ENCODE measurements around the gene DELE1.
"Not testable (repeated sequence)": the region's sequence is repeated elsewhere in the genome, so short reads cannot be mapped to it uniquely, and the experiment has no call there.

DNA sequence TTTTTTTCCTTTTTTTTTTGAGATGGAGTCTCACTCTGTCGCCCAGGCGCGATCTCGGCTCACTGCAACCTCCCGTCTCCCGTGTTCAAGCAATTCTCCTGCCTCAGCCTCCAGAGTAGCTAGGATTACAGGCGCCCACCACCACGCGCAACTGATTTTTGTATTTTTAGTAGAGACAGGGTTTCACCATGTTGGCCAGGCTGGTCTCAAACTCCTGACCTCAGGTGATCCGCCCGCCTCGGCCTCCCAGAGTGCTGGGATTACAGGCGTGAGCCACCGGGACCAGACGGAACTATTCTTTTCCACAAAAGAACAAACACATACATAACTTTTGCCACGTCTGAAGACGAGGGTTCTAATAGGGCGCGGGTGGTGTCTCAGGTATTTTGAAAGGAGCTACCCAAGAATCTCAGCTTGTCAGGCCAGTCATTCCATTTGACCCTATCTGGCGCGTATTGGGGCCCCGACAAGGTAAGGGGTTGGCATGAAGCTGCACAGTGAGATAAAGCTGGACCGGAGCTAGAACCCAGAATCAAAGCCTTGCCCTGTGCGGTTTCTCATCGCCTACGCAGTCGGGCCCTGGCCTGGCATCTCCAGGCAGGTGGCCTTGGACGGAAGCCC is 734 bp upstream of the DELE1 start:
- not testable (repeated sequence) for TF ChIP-seq ZNF140 (tag by site-specific recombination; IDR thresholded peaks at IDR 0.05); HOXA7 (CRISPR knock-in tag; IDR thresholded peaks at IDR 0.05; ENCODE audit: borderline replicate concordance); ZNF366 (tag by site-specific recombination; conservative IDR thresholded peaks at IDR 0.05); ZNF138 (tag by site-specific recombination; IDR thresholded peaks at IDR 0.05; ENCODE audit: borderline replicate concordance); ZNF629 (tag by site-specific recombination; IDR thresholded peaks at IDR 0.05); ZNF24 (tag by site-specific recombination; IDR thresholded peaks at IDR 0.05); REPIN1 (tag by site-specific recombination; IDR thresholded peaks at IDR 0.05; ENCODE audit: low read depth); ZNF777 (tag by site-specific recombination; IDR thresholded peaks at IDR 0.05; ENCODE audit: borderline replicate concordance)
- TF ChIP-seq, protein P1, sequence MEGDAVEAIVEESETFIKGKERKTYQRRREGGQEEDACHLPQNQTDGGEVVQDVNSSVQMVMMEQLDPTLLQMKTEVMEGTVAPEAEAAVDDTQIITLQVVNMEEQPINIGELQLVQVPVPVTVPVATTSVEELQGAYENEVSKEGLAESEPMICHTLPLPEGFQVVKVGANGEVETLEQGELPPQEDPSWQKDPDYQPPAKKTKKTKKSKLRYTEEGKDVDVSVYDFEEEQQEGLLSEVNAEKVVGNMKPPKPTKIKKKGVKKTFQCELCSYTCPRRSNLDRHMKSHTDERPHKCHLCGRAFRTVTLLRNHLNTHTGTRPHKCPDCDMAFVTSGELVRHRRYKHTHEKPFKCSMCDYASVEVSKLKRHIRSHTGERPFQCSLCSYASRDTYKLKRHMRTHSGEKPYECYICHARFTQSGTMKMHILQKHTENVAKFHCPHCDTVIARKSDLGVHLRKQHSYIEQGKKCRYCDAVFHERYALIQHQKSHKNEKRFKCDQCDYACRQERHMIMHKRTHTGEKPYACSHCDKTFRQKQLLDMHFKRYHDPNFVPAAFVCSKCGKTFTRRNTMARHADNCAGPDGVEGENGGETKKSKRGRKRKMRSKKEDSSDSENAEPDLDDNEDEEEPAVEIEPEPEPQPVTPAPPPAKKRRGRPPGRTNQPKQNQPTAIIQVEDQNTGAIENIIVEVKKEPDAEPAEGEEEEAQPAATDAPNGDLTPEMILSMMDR (tag by site-specific recombination; IDR thresholded peaks at IDR 0.05): not testable (repeated sequence)
- TF ChIP-seq, protein P2, sequence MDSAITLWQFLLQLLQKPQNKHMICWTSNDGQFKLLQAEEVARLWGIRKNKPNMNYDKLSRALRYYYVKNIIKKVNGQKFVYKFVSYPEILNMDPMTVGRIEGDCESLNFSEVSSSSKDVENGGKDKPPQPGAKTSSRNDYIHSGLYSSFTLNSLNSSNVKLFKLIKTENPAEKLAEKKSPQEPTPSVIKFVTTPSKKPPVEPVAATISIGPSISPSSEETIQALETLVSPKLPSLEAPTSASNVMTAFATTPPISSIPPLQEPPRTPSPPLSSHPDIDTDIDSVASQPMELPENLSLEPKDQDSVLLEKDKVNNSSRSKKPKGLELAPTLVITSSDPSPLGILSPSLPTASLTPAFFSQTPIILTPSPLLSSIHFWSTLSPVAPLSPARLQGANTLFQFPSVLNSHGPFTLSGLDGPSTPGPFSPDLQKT (IDR thresholded peaks at IDR 0.05; ENCODE audit: borderline replicate concordance, low read depth, low read length): not testable (repeated sequence)
- TF ChIP-seq, protein P3, sequence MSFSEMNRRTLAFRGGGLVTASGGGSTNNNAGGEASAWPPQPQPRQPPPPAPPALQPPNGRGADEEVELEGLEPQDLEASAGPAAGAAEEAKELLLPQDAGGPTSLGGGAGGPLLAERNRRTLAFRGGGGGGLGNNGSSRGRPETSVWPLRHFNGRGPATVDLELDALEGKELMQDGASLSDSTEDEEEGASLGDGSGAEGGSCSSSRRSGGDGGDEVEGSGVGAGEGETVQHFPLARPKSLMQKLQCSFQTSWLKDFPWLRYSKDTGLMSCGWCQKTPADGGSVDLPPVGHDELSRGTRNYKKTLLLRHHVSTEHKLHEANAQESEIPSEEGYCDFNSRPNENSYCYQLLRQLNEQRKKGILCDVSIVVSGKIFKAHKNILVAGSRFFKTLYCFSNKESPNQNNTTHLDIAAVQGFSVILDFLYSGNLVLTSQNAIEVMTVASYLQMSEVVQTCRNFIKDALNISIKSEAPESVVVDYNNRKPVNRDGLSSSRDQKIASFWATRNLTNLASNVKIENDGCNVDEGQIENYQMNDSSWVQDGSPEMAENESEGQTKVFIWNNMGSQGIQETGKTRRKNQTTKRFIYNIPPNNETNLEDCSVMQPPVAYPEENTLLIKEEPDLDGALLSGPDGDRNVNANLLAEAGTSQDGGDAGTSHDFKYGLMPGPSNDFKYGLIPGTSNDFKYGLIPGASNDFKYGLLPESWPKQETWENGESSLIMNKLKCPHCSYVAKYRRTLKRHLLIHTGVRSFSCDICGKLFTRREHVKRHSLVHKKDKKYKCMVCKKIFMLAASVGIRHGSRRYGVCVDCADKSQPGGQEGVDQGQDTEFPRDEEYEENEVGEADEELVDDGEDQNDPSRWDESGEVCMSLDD (tag by site-specific recombination; IDR thresholded peaks at IDR 0.05): not testable (repeated sequence)

Measured in HEK293 (cell line).